ENCODE measurements around the gene SEMA4C.

Gene SEMA4C

DNA sequence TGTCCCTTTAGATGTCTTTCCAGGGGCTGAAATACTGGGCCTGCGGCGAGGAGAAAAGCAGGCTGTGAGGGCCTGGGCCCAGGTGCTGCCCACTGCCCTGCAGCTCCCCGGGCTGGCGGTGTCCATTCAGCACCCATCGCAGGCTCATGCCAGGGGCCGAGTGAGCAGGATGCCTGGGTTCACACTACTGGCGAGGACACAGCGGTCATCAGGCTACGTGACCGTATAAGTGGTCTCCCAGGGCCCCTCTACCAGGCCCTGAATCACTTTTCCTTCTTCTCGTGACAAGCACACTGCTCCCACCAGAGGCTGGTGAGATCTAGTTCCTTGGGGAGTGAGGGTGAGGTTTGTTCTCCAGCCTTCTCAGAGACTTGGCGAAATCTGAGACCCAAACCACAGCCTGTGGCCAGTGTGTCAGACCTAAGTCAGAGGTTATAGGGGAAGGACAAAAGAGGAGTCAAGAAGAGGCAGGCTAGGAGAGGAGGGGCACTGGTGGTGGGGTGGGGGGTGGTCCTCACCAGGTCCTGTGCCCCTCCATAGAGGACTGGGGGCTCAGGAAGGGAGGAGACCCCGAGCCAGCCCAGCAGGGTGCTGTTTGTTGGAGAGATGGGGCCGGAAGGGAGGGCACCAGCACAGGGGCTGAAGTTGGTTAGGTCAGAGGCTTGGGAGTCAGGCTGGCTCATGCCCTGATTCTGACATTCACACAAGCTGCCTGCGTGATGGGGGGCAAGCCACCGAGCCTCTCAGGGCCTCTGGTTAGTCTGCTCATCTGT, 6.6 kb upstream of the SEMA4C start:
- TF ChIP-seq, protein P1, sequence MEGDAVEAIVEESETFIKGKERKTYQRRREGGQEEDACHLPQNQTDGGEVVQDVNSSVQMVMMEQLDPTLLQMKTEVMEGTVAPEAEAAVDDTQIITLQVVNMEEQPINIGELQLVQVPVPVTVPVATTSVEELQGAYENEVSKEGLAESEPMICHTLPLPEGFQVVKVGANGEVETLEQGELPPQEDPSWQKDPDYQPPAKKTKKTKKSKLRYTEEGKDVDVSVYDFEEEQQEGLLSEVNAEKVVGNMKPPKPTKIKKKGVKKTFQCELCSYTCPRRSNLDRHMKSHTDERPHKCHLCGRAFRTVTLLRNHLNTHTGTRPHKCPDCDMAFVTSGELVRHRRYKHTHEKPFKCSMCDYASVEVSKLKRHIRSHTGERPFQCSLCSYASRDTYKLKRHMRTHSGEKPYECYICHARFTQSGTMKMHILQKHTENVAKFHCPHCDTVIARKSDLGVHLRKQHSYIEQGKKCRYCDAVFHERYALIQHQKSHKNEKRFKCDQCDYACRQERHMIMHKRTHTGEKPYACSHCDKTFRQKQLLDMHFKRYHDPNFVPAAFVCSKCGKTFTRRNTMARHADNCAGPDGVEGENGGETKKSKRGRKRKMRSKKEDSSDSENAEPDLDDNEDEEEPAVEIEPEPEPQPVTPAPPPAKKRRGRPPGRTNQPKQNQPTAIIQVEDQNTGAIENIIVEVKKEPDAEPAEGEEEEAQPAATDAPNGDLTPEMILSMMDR (conservative IDR thresholded peaks at IDR 0.05; ENCODE audit: control insufficient read depth, insufficient read depth, low read depth, low read length) = no peak
- DNase-seq (ENCODE audit: low read depth) = peak; percentile 75
- H3K4me3 ChIP-seq (ENCODE audit: control insufficient read depth, low read depth, low read length) = no peak overlapping the region

DNA sequence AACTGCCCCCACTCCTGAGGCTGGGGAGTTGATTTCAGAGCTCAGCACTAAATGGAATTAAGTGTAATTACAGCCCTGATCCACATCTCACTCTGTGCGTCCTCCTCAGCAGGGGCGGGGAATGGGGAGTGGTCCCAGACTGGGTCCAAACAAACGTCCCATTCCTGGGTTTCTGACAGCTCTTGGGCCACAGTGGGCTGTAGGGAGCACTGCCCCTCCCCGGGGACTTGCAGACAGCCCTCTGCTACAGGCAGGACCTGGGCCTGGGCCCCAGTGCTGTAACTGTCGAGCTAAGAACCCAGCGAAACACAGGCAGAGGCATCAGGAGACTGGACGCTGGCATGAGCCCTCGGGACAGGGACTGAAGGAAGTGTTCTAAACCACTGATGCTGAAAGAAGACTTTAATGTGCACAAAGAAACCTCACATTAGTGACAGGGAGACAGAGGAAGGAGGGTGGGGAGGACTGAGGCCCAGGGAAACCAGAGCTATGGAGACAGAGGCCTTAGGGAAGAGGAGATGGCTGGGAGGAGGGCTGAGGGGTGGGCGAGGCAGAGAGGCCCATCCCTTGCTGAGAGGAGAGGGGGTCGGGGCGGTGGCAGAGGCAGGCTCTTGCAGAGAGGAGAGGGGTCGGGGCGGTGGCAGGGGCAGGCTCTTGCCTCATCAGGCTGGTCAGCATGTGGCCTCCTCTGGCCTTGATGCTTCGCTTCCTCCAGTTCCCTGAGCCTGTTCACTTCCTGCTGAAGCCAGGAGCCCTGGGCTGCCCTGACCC, 5.8 kb upstream of the SEMA4C start:
- H3K4me3 ChIP-seq (ENCODE audit: control insufficient read depth, low read depth, low read length) = no peak overlapping the region
- TF ChIP-seq, protein P1 (conservative IDR thresholded peaks at IDR 0.05; ENCODE audit: control insufficient read depth, insufficient read depth, low read depth, low read length) = no peak
- DNase-seq (ENCODE audit: low read depth) = no peak

DNA sequence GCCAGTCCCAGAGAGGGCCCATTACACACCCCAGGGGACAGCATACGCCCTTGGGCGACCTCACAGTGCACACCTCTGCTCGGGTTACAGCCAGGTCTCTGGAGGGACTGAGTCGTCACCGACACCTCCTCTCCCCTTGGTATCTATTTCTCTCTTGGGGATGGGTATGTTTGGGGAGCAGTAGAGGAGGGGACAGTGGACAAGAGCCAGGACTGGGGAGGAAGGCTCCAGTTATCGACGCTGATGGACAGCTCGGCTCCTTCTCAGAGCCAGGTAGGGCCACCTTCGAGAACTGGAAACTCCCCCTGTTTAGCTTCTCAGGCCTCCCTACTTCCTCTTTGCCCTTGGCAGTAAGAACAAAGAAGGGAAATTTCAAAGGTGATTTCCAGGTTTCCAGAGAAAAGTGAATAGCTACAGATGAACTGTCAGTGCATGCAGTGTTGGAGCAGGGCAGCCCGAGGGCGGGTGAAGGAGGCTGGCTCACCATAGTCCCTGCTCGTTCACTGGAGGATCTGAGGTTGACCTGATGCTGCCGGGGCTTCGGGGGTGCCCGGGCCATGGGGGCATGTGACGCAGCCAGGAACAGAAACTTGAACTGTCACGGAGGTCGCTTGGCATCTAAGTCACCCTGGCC, 4.4 kb upstream of the SEMA4C start:
- TF ChIP-seq, protein P1 (conservative IDR thresholded peaks at IDR 0.05; ENCODE audit: control insufficient read depth, insufficient read depth, low read depth, low read length) = no peak
- DNase-seq (ENCODE audit: low read depth) = no peak
- H3K4me3 ChIP-seq (ENCODE audit: control insufficient read depth, low read depth, low read length) = no peak overlapping the region

DNA sequence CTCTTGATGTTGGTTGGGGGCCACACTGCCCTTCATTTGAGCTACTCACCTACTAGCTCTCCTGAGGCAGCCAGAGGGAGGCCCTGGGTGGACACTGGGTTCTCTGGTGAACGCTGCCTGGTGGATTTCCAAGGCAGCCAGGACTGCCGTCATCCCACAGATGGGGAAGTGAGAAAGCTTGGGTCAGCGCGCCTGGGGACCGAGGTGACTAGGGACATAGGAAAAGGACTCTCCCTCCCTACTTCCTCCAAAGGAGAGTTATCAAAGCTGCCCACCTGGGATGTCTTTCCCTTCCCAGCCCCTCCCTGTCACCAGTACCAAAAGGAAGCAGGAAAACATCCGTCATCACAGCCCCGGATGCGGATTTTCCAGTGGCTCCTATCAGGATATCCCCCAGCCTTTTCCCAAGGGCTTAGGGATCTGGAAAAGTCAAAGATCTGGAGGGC, 3.8 kb upstream of the SEMA4C start:
- H3K4me3 ChIP-seq (ENCODE audit: control insufficient read depth, low read depth, low read length) = no peak overlapping the region
- TF ChIP-seq, protein P1 (conservative IDR thresholded peaks at IDR 0.05; ENCODE audit: control insufficient read depth, insufficient read depth, low read depth, low read length) = no peak
- no peak for DNase-seq (ENCODE audit: low read depth)

DNA sequence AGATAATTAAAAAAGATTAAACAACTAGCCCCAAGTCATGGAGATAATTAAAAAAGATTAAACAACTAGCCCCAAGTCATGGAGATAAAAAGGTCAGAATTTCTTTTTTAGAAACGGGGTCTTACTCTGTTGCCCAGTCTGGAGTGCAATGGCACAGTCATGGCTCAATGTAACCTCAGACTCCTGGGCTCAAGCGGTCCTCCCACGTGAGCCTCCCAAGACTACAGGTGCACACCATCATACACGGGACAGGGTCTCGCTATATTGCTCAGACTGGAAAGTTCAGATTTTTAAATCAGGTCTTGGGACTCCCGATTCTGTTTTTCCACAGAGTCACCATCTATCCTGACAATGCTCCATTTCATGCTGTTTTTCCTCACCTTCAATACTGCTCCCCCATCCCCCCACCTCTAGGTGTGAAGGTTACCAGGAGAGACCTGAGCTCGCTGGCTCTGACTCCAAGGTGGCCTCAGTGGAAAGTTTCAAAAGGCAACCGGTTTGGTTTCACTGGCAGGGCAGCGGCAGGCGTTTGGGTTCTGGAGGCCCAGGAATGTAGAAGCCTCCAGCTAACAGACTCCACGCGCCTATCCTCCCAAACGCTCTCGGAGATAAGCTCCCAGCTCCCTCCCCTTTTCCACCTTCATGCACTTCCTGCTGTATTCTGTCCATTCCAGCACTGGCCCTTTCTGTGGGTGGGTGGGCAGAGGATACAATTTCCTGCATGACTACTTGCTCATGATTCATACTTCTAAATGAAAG, 2.9 kb upstream of the SEMA4C start:
- peak; percentile 38 for DNase-seq (ENCODE audit: low read depth)
- H3K4me3 ChIP-seq (ENCODE audit: control insufficient read depth, low read depth, low read length) = no peak overlapping the region
- TF ChIP-seq, protein P1 (conservative IDR thresholded peaks at IDR 0.05; ENCODE audit: control insufficient read depth, insufficient read depth, low read depth, low read length) = no peak

DNA sequence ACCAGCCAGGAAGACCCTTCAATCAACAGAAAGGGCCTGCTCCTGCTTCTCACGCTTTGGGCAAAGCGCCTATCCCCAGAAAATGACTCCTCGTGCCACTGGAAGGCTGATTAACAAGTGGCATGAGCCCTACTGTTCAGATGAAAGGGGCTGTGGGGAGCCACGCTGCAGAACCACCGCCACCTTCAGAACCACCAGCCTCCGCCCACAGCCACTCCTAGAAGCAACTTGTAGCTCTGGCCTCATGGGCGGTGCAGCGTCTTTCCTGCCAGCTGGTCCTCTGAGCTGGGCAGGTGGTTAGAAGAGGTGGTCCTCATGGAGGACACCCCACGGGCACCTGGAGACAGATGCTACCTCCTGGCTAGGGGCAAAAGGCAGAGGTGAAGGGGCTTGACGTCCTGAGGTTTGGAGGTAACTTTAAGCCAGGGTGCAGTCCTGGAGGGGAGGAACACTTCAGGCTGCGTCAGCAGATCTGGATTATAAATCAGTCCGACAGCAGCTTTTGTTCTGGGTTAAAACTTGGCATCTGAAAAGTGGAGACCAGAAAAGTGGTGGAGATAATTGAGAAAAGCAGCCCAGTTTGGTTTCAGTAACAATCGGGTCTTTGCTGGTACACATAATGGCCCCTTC, 861 bp upstream of the SEMA4C start:
- no peak for DNase-seq (ENCODE audit: low read depth)
- TF ChIP-seq, protein P1 (conservative IDR thresholded peaks at IDR 0.05; ENCODE audit: control insufficient read depth, insufficient read depth, low read depth, low read length) = no peak
- peak overlapping the region; percentile 77 for H3K4me3 ChIP-seq (ENCODE audit: control insufficient read depth, low read depth, low read length)
